CD4-positive, alpha-beta memory T cell (primary cell): ENCODE results near the gene LGALS8. TPM values are rescaled to one million over a fixed set of nuclear protein-coding genes. Genes with fewer than 3 reads are reported as not detected.

ENCODE experiments used
- CTCF ChIA-PET: fragments of 350-600 bp; sonication (Branson Sonifier 250); formaldehyde crosslinking; loops from one replicate; lab custom pipeline; 2021; ENCODE audit warnings: inconsistent platforms; ENCODE audit not compliant: partially characterized antibody; lab: Charles Lee
- POLR2A ChIA-PET: fragments of 350-600 bp; sonication (Branson Sonifier 250); formaldehyde crosslinking; loops from one replicate; lab custom pipeline; 2021; ENCODE audit not compliant: partially characterized antibody; lab: Charles Lee
- DNase-seq, 5 donors: peaks; one replicate each; pipeline versions ENCODE4 v3.0.0 to v3.0.0-alpha.2; 2020 to 2022; ENCODE audit warnings: mixed read lengths in 1 of 5
- H3K27ac ChIP-seq: one replicate; pipeline ENCODE4 v1.7.0; 2013; ENCODE audit warnings: low read depth, low read length
- H3K27me3 ChIP-seq: 2 replicates; pipeline ENCODE4 v1.7.0; 2013; ENCODE audit warnings: mild to moderate bottlenecking, low read length, moderate library complexity; ENCODE audit not compliant: insufficient read depth
- H3K36me3 ChIP-seq: 2 replicates; pipeline ENCODE4 v1.7.0; 2013; ENCODE audit warnings: mild to moderate bottlenecking, low read length, moderate library complexity; ENCODE audit not compliant: insufficient read depth
- H3K4me1 ChIP-seq: 2 replicates; pipeline ENCODE4 v1.7.0; 2013; ENCODE audit warnings: mild to moderate bottlenecking, low read length, moderate library complexity; ENCODE audit not compliant: insufficient read depth
- H3K4me3 ChIP-seq, 2 donors: one replicate each; pipeline ENCODE4 v1.7.0; 2013; ENCODE audit warnings: low read length in 2 of 2, mild to moderate bottlenecking in 1 of 2
- H3K9me3 ChIP-seq, 2 donors: one replicate each; pipeline ENCODE4 v1.7.0; 2013; ENCODE audit warnings: low read length in 2 of 2, control low read depth in 1 of 2; ENCODE audit not compliant: control insufficient read depth in 1 of 2
- H3K27ac Mint-ChIP-seq, 7 donors: one replicate each; pipeline ENCODE4 v1.8.0; 2020 to 2021; ENCODE audit warnings: mixed read lengths in 7 of 7, mild to moderate bottlenecking in 6 of 7, inconsistent platforms in 3 of 7, moderate library complexity in 3 of 7
- H3K27me3 Mint-ChIP-seq, 2 donors: one replicate each; pipeline ENCODE4 v1.8.0; 2020 to 2021; ENCODE audit warnings: mixed read lengths in 2 of 2
- H3K36me3 Mint-ChIP-seq, 2 donors: one replicate each; pipeline ENCODE4 v1.8.0; 2020 to 2021; ENCODE audit warnings: mixed read lengths in 2 of 2, inconsistent platforms in 1 of 2, mild to moderate bottlenecking in 1 of 2
- H3K4me1 Mint-ChIP-seq, 4 donors: one replicate each; pipeline ENCODE4 v1.8.0; 2020 to 2021; ENCODE audit warnings: mixed read lengths in 4 of 4, mild to moderate bottlenecking in 1 of 4
- H3K4me3 Mint-ChIP-seq, 8 donors: one replicate each; pipeline ENCODE4 v1.8.0; 2020 to 2021; ENCODE audit warnings: mixed read lengths in 8 of 8, mild to moderate bottlenecking in 7 of 8, moderate library complexity in 6 of 8, inconsistent platforms in 3 of 8
- H3K9me3 Mint-ChIP-seq, 8 donors: one replicate each; pipeline ENCODE4 v1.8.0; 2020 to 2021; ENCODE audit warnings: mixed read lengths in 8 of 8, mild to moderate bottlenecking in 5 of 8, inconsistent platforms in 3 of 8, moderate library complexity in 1 of 8
- intact Hi-C: fragments of 100-400 bp; cut with micrococcal nuclease; formaldehyde crosslinking; loops from one replicate; pipeline ENCODE4 v1.15.1; 2023
- polyA plus RNA-seq, 2 donors: library from polyadenylated mRNA; unstranded; fragments of 300-500 nt; fragmentation: Illumina TruSeq; gene quantifications; one replicate each; pipeline ENCODE4 v1.2.3, GENCODE V29; 2021
- total RNA-seq, 2 experiments: library from RNA; stranded (reverse); gene quantifications; one replicate each; pipeline ENCODE4 v1.2.3, GENCODE V29; 2021

LGALS8 gene
- total and polyA plus RNA-seq, 4 experiments from 2014 or later = 46.8 to 196 (median 130) TPM

GRCh38 chr1:236489710-236490377 lies 33.9 kb upstream of the LGALS8 start:
- no peaks in the 10 kb centered on the region for H3K36me3 Mint-ChIP-seq
- POLR2A ChIA-PET = no interaction called here
- peaks cover 2 to 3% of the 10 kb centered on the region in 2 donors for H3K27me3 Mint-ChIP-seq

GRCh38 chr1:236491469-236492136 lies 32.2 kb upstream of the LGALS8 start:
- Mint-ChIP-seq H3K4me1 (peaks cover 13 to 26% (median 20%) of the 10 kb centered on the region in 4 donors), H3K27ac (peak overlapping the region in 5 of 7 donors; percentile 9 to 79 (median 31)), H3K4me3 (no peak overlapping the region), H3K27me3 (peaks cover 2 to 3% of the 10 kb centered on the region in 2 donors), H3K36me3 (no peaks in the 10 kb centered on the region), H3K9me3 (no peaks in the 10 kb centered on the region)
- H3K9me3 ChIP-seq = no peaks in the 10 kb centered on the region
- CTCF ChIA-PET = interaction anchor here (0.8 to 4.3 kb wide), 12 partner anchors 12 to 387 kb away, joined by 3 to 27 read pairs (median 4); no protein-coding TSS in a partner anchor
- POLR2A ChIA-PET = interaction anchor here (0.6 kb wide), 1 partner anchor 38 kb away, joined by 3 read pairs; no protein-coding TSS in a partner anchor
- DNase-seq = no peak
- H3K36me3 ChIP-seq = no peaks in the 10 kb centered on the region
- H3K4me1 ChIP-seq = no peaks in the 10 kb centered on the region
- no peak overlapping the region for H3K4me3 ChIP-seq
- intact Hi-C loops = loop anchor here (5.0 kb wide), 1 partner anchor 39 kb away; no protein-coding TSS in a partner anchor
- no peak overlapping the region for H3K27ac ChIP-seq
- H3K27me3 ChIP-seq = no peaks in the 10 kb centered on the region

More at GRCh38 chr1:236489710-236490377, 33.9 kb upstream of the LGALS8 start:
- H3K27me3 ChIP-seq = no peaks in the 10 kb centered on the region
- H3K9me3 Mint-ChIP-seq = no peaks in the 10 kb centered on the region
- no peaks in the 10 kb centered on the region for H3K4me1 ChIP-seq
- peak in 4 of 5 donors; percentile 43 to 50 (median 44) for DNase-seq
- no peaks in the 10 kb centered on the region for H3K36me3 ChIP-seq
- no peak overlapping the region for H3K27ac ChIP-seq
- no peak overlapping the region for H3K4me3 ChIP-seq
- H3K4me3 Mint-ChIP-seq = no peak overlapping the region
- intact Hi-C loops = loop anchor here (5.0 kb wide), 1 partner anchor 38 kb away; no protein-coding TSS in a partner anchor
- peaks cover 13 to 22% (median 16%) of the 10 kb centered on the region in 4 donors for H3K4me1 Mint-ChIP-seq
- CTCF ChIA-PET = interaction anchor here (0.7 to 4.3 kb wide), 15 partner anchors 9 to 391 kb away, joined by 3 to 27 read pairs (median 4); no protein-coding TSS in a partner anchor
- H3K27ac Mint-ChIP-seq = no peak overlapping the region
- no peaks in the 10 kb centered on the region for H3K9me3 ChIP-seq

- Mint-ChIP-seq H3K4me3 (no peak overlapping the region), H3K4me1 (peaks cover 13 to 26% (median 21%) of the 10 kb centered on the region in 4 donors), H3K27me3 (peaks cover 2 to 3% of the 10 kb centered on the region in 2 donors), H3K9me3 (no peaks in the 10 kb centered on the region), H3K27ac (no peak overlapping the region), H3K36me3 (no peaks in the 10 kb centered on the region)
- POLR2A ChIA-PET = interaction anchor here (0.6 kb wide), 1 partner anchor 39 kb away, joined by 3 read pairs; no protein-coding TSS in a partner anchor
- CTCF ChIA-PET = interaction anchor here (0.6 to 4.3 kb wide), 12 partner anchors 11 to 388 kb away, joined by 3 to 27 read pairs (median 4); no protein-coding TSS in a partner anchor
- Histone ChIP-seq H3K27ac (no peak overlapping the region), H3K4me1 (no peaks in the 10 kb centered on the region), H3K36me3 (no peaks in the 10 kb centered on the region), H3K4me3 (no peak overlapping the region), H3K27me3 (no peaks in the 10 kb centered on the region), H3K9me3 (no peaks in the 10 kb centered on the region)
- DNase-seq = no peak
- intact Hi-C loops = loop anchor here (5.0 kb wide), 1 partner anchor 40 kb away; no protein-coding TSS in a partner anchor
Measured at GRCh38 chr1:236492378-236492777, 31.4 kb upstream of the LGALS8 start.

GRCh38 chr1:236494082-236494481 lies 29.7 kb upstream of the LGALS8 start:
- no peaks in the 10 kb centered on the region for H3K36me3 ChIP-seq
- POLR2A ChIA-PET = interaction anchor here (0.5 kb wide), 1 partner anchor 25 kb away, joined by 3 read pairs; no protein-coding TSS in a partner anchor
- no peak overlapping the region for H3K27ac ChIP-seq
- Mint-ChIP-seq H3K4me1 (peaks cover 13 to 26% (median 21%) of the 10 kb centered on the region in 4 donors), H3K27me3 (peaks cover 2 to 3% of the 10 kb centered on the region in 2 donors), H3K9me3 (no peaks in the 10 kb centered on the region), H3K27ac (peak overlapping the region in 1 of 7 donors; percentile 55), H3K36me3 (no peaks in the 10 kb centered on the region), H3K4me3 (no peak overlapping the region)
- H3K4me1 ChIP-seq = no peaks in the 10 kb centered on the region
- DNase-seq = no peak
- no peaks in the 10 kb centered on the region for H3K27me3 ChIP-seq
- no peak overlapping the region for H3K4me3 ChIP-seq
- H3K9me3 ChIP-seq = no peaks in the 10 kb centered on the region
- CTCF ChIA-PET = interaction anchor here (1.5 kb wide), 1 partner anchor 14 kb away, joined by 3 read pairs; no protein-coding TSS in a partner anchor
- intact Hi-C loops = loop anchor here (5.0 kb wide), 1 partner anchor 42 kb away; no protein-coding TSS in a partner anchor

- Histone ChIP-seq H3K4me1 (no peaks in the 10 kb centered on the region), H3K27me3 (no peaks in the 10 kb centered on the region), H3K27ac (no peak overlapping the region), H3K36me3 (no peaks in the 10 kb centered on the region), H3K4me3 (no peak overlapping the region), H3K9me3 (no peaks in the 10 kb centered on the region)
- ChIA-PET POLR2A (interaction anchor here (0.5 to 1.6 kb wide), 2 partner anchors 22 to 24 kb away, joined by 3 to 9 read pairs; no protein-coding TSS in a partner anchor), CTCF (interaction anchor here (1.5 kb wide), 1 partner anchor 13 kb away, joined by 3 read pairs; no protein-coding TSS in a partner anchor)
- DNase-seq = no peak
- H3K27ac Mint-ChIP-seq = no peak overlapping the region
- no peaks in the 10 kb centered on the region for H3K36me3 Mint-ChIP-seq
- H3K27me3 Mint-ChIP-seq = peaks cover 2 to 3% of the 10 kb centered on the region in 2 donors
- H3K4me3 Mint-ChIP-seq = no peak overlapping the region
- H3K9me3 Mint-ChIP-seq = no peaks in the 10 kb centered on the region
- H3K4me1 Mint-ChIP-seq = peaks cover 10 to 23% (median 19%) of the 10 kb centered on the region in 4 donors
- intact Hi-C loops = loop anchor here (5.0 kb wide), 1 partner anchor 43 kb away; no protein-coding TSS in a partner anchor
Measured at GRCh38 chr1:236494586-236495466, 29.0 kb upstream of the LGALS8 start.

GRCh38 chr1:236495467-236496112 lies 28.2 kb upstream of the LGALS8 start:
- Histone ChIP-seq H3K27ac (no peak overlapping the region), H3K4me3 (no peak overlapping the region), H3K4me1 (no peaks in the 10 kb centered on the region), H3K36me3 (no peaks in the 10 kb centered on the region), H3K27me3 (no peaks in the 10 kb centered on the region), H3K9me3 (no peaks in the 10 kb centered on the region)
- no peaks in the 10 kb centered on the region for H3K36me3 Mint-ChIP-seq
- DNase-seq = no peak
- peaks cover 2% of the 10 kb centered on the region in 2 donors for H3K27me3 Mint-ChIP-seq
- ChIA-PET CTCF (no interaction called here), POLR2A (interaction anchor here (1.6 kb wide), 1 partner anchor 22 kb away, joined by 9 read pairs; no protein-coding TSS in a partner anchor)
- no peak overlapping the region for H3K27ac Mint-ChIP-seq
- intact Hi-C loops = no loop called here
- no peaks in the 10 kb centered on the region for H3K9me3 Mint-ChIP-seq
- no peak overlapping the region for H3K4me3 Mint-ChIP-seq
- H3K4me1 Mint-ChIP-seq = peaks cover 10 to 22% (median 17%) of the 10 kb centered on the region in 4 donors
